HepG2 (cell line): ENCODE results near the gene GNAL. TPM values are rescaled to one million over a fixed set of nuclear protein-coding genes. Genes with fewer than 3 reads are reported as not detected.

Experiments
- ATAC-seq: fragments of 200-7000 bp; cut with Tn5 transposase; 3 replicates; pipeline ENCODE4 v1.9.1; 2020; ENCODE audit warnings: mild to moderate bottlenecking, moderate library complexity
- BruUV-seq: library from RNA; stranded (reverse); fragments of 400-500 nt; replicated peaks from 2 replicates; lab custom pipeline; 2021; lab: Mats Ljungman, UMichigan
- CTCF ChIA-PET: fragments of 300-600 bp; formaldehyde crosslinking; extraction: SDS; loops from one replicate; lab custom pipeline; 2021; ENCODE audit warnings: low total read pairs, inconsistent platforms, low intra/inter-chr PET ratio; lab: Yijun Ruan, JAX
- POLR2A ChIA-PET: fragments of 350-600 bp; sonication (Branson Sonifier 250); formaldehyde crosslinking; loops from one replicate; lab custom pipeline; 2020; ENCODE audit warnings: antibody characterized with exemption, inconsistent platforms; lab: Yijun Ruan, JAX
- DNase-seq: peaks from one replicate; pipeline ENCODE4 v3.0.0-alpha.2; 2015; ENCODE audit warnings: low spot score
- FAIRE-seq: peaks from 3 replicates; lab custom pipeline; 2011; peaks lifted over from hg19 to GRCh38; lab: Jason Lieb, UNC
- H2AFZ ChIP-seq: one replicate; pipeline ENCODE4 v1.6.1; 2011; ENCODE audit warnings: low read length, inconsistent platforms
- H3K27ac ChIP-seq: fragments of 300-600 bp; 3 replicates; pipeline ENCODE4 v1.8.0; 2011; ENCODE audit warnings: mixed run types, mild to moderate bottlenecking, mixed read lengths, low read length, inconsistent platforms; ENCODE audit not compliant: insufficient read depth; ENCODE audit errors: extremely low read length
- H3K27me3 ChIP-seq, 2 experiments: fragments of 200-600 bp in 1 of 2; 2 replicates in 1 of 2; 3 replicates in 1 of 2; pipeline versions ENCODE4 v1.6.0 to v1.8.0; 2011; ENCODE audit warnings: low read length in 2 of 2, mild to moderate bottlenecking in 2 of 2, moderate library complexity in 2 of 2, inconsistent platforms in 1 of 2; ENCODE audit not compliant: insufficient read depth in 2 of 2, control insufficient read depth in 1 of 2
- H3K36me3 ChIP-seq, 2 experiments: fragments of 200-600 bp in 1 of 2; replicated peaks in 1 of 2; 2 replicates in 1 of 2; 3 replicates in 1 of 2; pipeline versions ENCODE4 v1.5.1 to v1.8.0; 2011; ENCODE audit warnings: low read length in 2 of 2, inconsistent platforms in 1 of 2; ENCODE audit not compliant: insufficient read depth in 2 of 2, control insufficient read depth in 1 of 2
- H3K4me1 ChIP-seq: 2 replicates; pipeline ENCODE4 v1.5.1; 2012; ENCODE audit warnings: low read length, inconsistent platforms; ENCODE audit not compliant: insufficient read depth
- H3K4me2 ChIP-seq: 2 replicates; pipeline ENCODE4 v1.6.0; 2011; ENCODE audit warnings: low read depth, low read length, inconsistent platforms
- H3K4me3 ChIP-seq, 3 experiments: fragments of 200-600 bp in 1 of 3; sonication (generic), shearing (Covaris generic) in 1 of 3; replicated peaks in 1 of 3; 2 replicates each; pipeline ENCODE4 v1.5.1; 2011 to 2016; ENCODE audit warnings: low read length in 3 of 3, inconsistent platforms in 2 of 3, low read depth in 2 of 3, mild to moderate bottlenecking in 2 of 3, control low read depth in 1 of 3, mixed read lengths in 1 of 3; ENCODE audit not compliant: insufficient read depth in 1 of 3
- H3K79me2 ChIP-seq: one replicate; pipeline ENCODE4 v1.6.1; 2011; ENCODE audit warnings: low read length, inconsistent platforms; ENCODE audit not compliant: insufficient read depth
- H3K9ac ChIP-seq: 2 replicates; pipeline ENCODE4 v1.6.0; 2011; ENCODE audit warnings: mild to moderate bottlenecking, low read depth, low read length, inconsistent platforms; ENCODE audit not compliant: insufficient read depth
- H3K9me3 ChIP-seq: 2 replicates; pipeline ENCODE4 v1.5.1; 2012; ENCODE audit warnings: mild to moderate bottlenecking, low read length
- H4K20me1 ChIP-seq: 2 replicates; pipeline ENCODE4 v1.6.0; 2011; ENCODE audit warnings: inconsistent platforms, mild to moderate bottlenecking, low read length, moderate library complexity; ENCODE audit not compliant: insufficient read depth
- AHR ChIP-seq: IDR thresholded peaks from 2 replicates; pipeline ENCODE4 v1.6.1; 2018; ENCODE audit warnings: missing genetic modification reagents, missing compliant biosample characterization
- ATF7 ChIP-seq, 2 experiments: fragments of 450-650 bp in 1 of 2; sonication (generic) in 1 of 2; formaldehyde crosslinking in 1 of 2; IDR thresholded peaks; 2 replicates each; pipeline versions ENCODE4 v1.4.0 to v1.6.1; 2016 to 2020; ENCODE audit warnings: antibody characterized with exemption in 1 of 2, mild to moderate bottlenecking in 1 of 2, missing genetic modification reagents in 1 of 2
- MED8 ChIP-seq: sonication (generic); formaldehyde crosslinking; IDR thresholded peaks from 2 replicates; pipeline ENCODE4 v1.8.1; 2023; ENCODE audit warnings: mild to moderate bottlenecking, missing genetic modification reagents; ENCODE audit not compliant: insufficient replicate concordance
- NFKB2 ChIP-seq: sonication (generic); formaldehyde crosslinking; IDR thresholded peaks from 2 replicates; pipeline ENCODE4 v1.4.0; 2020; ENCODE audit warnings: missing genetic modification reagents, borderline replicate concordance
- NONO ChIP-seq, 2 experiments: fragments of 450-650 bp in 1 of 2; sonication (generic) in 1 of 2; formaldehyde crosslinking in 1 of 2; IDR thresholded peaks in 1 of 2; conservative IDR thresholded peaks in 1 of 2; 2 replicates each; pipeline versions ENCODE4 v1.6.1 to v1.8.0; 2017 to 2022; ENCODE audit warnings: mild to moderate bottlenecking in 1 of 2, missing genetic modification reagents in 1 of 2, moderate library complexity in 1 of 2
- NR2C2 ChIP-seq: sonication (generic); formaldehyde crosslinking; IDR thresholded peaks from 2 replicates; pipeline ENCODE4 v1.4.0; 2020; ENCODE audit warnings: missing genetic modification reagents, mild to moderate bottlenecking, moderate library complexity, borderline replicate concordance
- POLR2AphosphoS2 ChIP-seq: IDR thresholded peaks from 2 replicates; pipeline ENCODE4 v1.6.1; 2011; ENCODE audit warnings: low read depth, low read length, improper control_type of control experiment
- PTBP1 ChIP-seq: fragments of 200-400 bp; formaldehyde crosslinking; IDR thresholded peaks from 2 replicates; pipeline ENCODE4 v1.6.1; 2018; ENCODE audit warnings: low read length, low read depth; ENCODE audit not compliant: poor library complexity, severe bottlenecking
- U2AF1 ChIP-seq: fragments of 200-400 bp; formaldehyde crosslinking; optimal IDR thresholded peaks from 2 replicates; pipeline ENCODE3; 2017; ENCODE audit warnings: mild to moderate bottlenecking, low read depth, low read length
- ZNF232 ChIP-seq: sonication (generic); formaldehyde crosslinking; IDR thresholded peaks from 2 replicates; pipeline ENCODE4 v1.4.0; 2020; ENCODE audit warnings: missing genetic modification reagents, borderline replicate concordance
- ZNF296 ChIP-seq: sonication (generic); formaldehyde crosslinking; conservative IDR thresholded peaks from 2 replicates; pipeline ENCODE4 v1.5.0; 2020; ENCODE audit warnings: mild to moderate bottlenecking, missing genetic modification reagents
- ZNF546 ChIP-seq: sonication (generic); formaldehyde crosslinking; conservative IDR thresholded peaks from 2 replicates; pipeline ENCODE4 v1.8.1; 2023; ENCODE audit warnings: mild to moderate bottlenecking, missing genetic modification reagents
- ZNF567 ChIP-seq: sonication (generic); formaldehyde crosslinking; IDR thresholded peaks from 2 replicates; pipeline ENCODE4 v1.8.1; 2023; ENCODE audit warnings: mild to moderate bottlenecking, missing genetic modification reagents, borderline replicate concordance
- ZNF75D ChIP-seq: sonication (generic); formaldehyde crosslinking; IDR thresholded peaks from 2 replicates; pipeline ENCODE4 v1.8.1; 2023; ENCODE audit warnings: missing genetic modification reagents, mild to moderate bottlenecking, borderline replicate concordance
- WGBS: methylation state at CpG from one replicate; pipeline ENCODE4 v1.1.6; 2017; ENCODE audit warnings: low lambda C conversion rate; 5-methylcytosine and 5-hydroxymethylcytosine counted together
- in situ Hi-C: cut with HindIII; loops from 2 replicates; pipeline ENCODE4 v1.10.0; 2017; ENCODE audit warnings: low pct_unique_long_range_greater_than_20kb; ENCODE audit not compliant: extremely low pct_ligation_motif_present
- intact Hi-C: fragments of 100-400 bp; cut with micrococcal nuclease; formaldehyde crosslinking; loops from one replicate; pipeline ENCODE4 v1.10.0; 2022; ENCODE audit not compliant: unreplicated experiment
- polyA plus RNA-seq, 8 experiments: library from polyadenylated mRNA; depleted of rRNA in 3 of 8; stranded (reverse) in 7 of 8; unstranded in 1 of 8; fragments of >200 nt; fragmentation: Illumina TruSeq in 4 of 8; extraction: Trizol in 4 of 8; gene quantifications; 2 replicates each; pipeline versions ENCODE4 v1.2.1 to v1.2.3, GENCODE V29; 2011 to 2016; ENCODE audit warnings: low read depth in 4 of 8, missing spikeins in 1 of 8, mixed read lengths in 1 of 8; ENCODE audit not compliant: insufficient read depth in 1 of 8
- total RNA-seq, 5 experiments: library from RNA; depleted of rRNA; stranded (reverse); fragments of >200 nt; fragmentation: Illumina TruSeq; extraction: Trizol; gene quantifications; 2 replicates each; pipeline ENCODE4 v1.2.3, GENCODE V29; 2016; ENCODE audit warnings: low read depth in 1 of 5
- TF ChIP-seq, protein P1 (sequence below): sonication (generic); formaldehyde crosslinking; IDR thresholded peaks from 2 replicates; pipeline ENCODE4 v1.5.1; 2020; ENCODE audit warnings: missing genetic modification reagents, mild to moderate bottlenecking, borderline replicate concordance
- TF ChIP-seq, protein P2 (sequence below): sonication (generic); formaldehyde crosslinking; IDR thresholded peaks from 2 replicates; pipeline ENCODE4 v1.8.0; 2022; ENCODE audit warnings: missing genetic modification reagents, mild to moderate bottlenecking, inconsistent platforms, borderline replicate concordance
- TF ChIP-seq, protein P3 (sequence below): sonication (generic); formaldehyde crosslinking; IDR thresholded peaks from 2 replicates; pipeline ENCODE4 v1.4.0; 2020; ENCODE audit warnings: mild to moderate bottlenecking, missing genetic modification reagents
- TF ChIP-seq, protein P4 (sequence below): sonication (generic); formaldehyde crosslinking; IDR thresholded peaks from 2 replicates; pipeline ENCODE4 v1.4.0; 2020; ENCODE audit warnings: missing genetic modification reagents

Gene GNAL
- total and polyA plus RNA-seq, 2 of the 13 experiments (the other 11 are each of a cell fraction or from before 2014, with no cell fraction given): 0.87 to 1.4 TPM

DNA sequence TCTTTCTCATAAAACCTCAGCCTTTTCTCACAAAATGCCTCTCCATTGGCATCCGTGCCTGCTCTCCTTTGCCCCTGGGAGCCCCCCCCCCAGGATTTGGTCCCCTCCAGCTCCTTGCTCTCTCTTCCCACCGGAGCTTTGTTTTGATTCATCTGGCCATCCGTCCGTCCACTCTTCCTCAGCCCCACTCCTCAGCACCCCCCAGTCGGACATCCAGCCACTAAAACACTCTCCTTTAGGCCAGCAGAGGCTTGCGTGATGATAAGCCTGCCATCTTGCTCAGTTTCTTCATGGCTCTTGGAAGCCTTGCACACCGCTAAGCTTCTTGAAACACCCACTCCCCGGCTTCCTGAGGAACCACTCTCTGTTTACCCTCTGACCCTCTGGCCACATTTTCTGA is 31.5 kb upstream of the GNAL start:
- CTCF ChIA-PET: no interaction called here
- no peak overlapping the region for H2AFZ ChIP-seq
- 44% methylated on average over 8 of the region's 8 CpGs for WGBS
- no peak overlapping the region for H3K4me2 ChIP-seq
- no peaks in the 10 kb centered on the region for H3K4me1 ChIP-seq
- no peak overlapping the region for H3K27ac ChIP-seq
- H3K9ac ChIP-seq: no peak overlapping the region
- TF ChIP-seq NONO (IDR thresholded peaks at IDR 0.05): no peak
- TF ChIP-seq NONO (CRISPR knock-in tag; conservative IDR thresholded peaks at IDR 0.05): no peak
- no peak for TF ChIP-seq ATF7 (IDR thresholded peaks at IDR 0.05)
- no peak for TF ChIP-seq ATF7 (CRISPR knock-in tag; IDR thresholded peaks at IDR 0.05)
- TF ChIP-seq ZNF546 (CRISPR knock-in tag): no peak
- TF ChIP-seq PTBP1: no peak
- TF ChIP-seq ZNF232 (CRISPR knock-in tag): no peak
- TF ChIP-seq AHR (CRISPR knock-in tag): no peak
- no peak for TF ChIP-seq ZNF567 (CRISPR knock-in tag)
- no peak for TF ChIP-seq ZNF296 (CRISPR knock-in tag)
- no peak for TF ChIP-seq POLR2AphosphoS2
- TF ChIP-seq, protein P1, sequence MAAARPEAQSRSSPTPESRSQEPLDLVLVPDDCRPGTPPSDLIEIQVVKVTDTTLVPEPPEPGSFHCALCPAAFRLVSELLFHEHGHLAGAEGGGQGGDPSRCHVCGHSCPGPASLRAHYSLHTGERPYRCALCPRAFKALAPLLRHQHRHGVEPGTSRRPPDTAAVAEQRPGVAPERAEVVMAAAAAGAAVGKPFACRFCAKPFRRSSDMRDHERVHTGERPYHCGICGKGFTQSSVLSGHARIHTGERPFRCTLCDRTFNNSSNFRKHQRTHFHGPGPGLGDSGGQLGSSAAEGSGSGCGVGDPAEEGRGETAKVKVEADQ (CRISPR knock-in tag): no peak
- TF ChIP-seq ZNF75D (CRISPR knock-in tag): no peak
- TF ChIP-seq NR2C2 (CRISPR knock-in tag): no peak
- TF ChIP-seq, protein P2, sequence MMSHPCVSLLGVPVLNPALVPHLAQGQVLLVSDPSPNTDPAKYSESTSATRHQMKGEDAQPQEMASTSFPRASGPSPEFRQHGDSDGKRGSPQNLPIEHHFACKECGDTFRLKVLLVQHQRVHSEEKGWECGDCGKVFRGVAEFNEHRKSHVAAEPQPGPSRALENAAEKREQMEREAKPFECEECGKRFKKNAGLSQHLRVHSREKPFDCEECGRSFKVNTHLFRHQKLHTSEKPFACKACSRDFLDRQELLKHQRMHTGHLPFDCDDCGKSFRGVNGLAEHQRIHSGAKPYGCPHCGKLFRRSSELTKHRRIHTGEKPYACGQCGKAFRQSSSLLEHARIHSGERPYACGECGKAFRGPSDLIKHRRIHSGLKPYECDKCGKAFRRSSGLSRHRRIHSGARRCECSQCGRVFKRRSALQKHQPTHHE: no peak
- TF ChIP-seq, protein P3, sequence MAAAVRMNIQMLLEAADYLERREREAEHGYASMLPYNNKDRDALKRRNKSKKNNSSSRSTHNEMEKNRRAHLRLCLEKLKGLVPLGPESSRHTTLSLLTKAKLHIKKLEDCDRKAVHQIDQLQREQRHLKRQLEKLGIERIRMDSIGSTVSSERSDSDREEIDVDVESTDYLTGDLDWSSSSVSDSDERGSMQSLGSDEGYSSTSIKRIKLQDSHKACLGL (CRISPR knock-in tag): no peak
- TF ChIP-seq U2AF1: no peak
- no peak for TF ChIP-seq NFKB2 (CRISPR knock-in tag)
- no peak for TF ChIP-seq MED8 (CRISPR knock-in tag)
- TF ChIP-seq, protein P4, sequence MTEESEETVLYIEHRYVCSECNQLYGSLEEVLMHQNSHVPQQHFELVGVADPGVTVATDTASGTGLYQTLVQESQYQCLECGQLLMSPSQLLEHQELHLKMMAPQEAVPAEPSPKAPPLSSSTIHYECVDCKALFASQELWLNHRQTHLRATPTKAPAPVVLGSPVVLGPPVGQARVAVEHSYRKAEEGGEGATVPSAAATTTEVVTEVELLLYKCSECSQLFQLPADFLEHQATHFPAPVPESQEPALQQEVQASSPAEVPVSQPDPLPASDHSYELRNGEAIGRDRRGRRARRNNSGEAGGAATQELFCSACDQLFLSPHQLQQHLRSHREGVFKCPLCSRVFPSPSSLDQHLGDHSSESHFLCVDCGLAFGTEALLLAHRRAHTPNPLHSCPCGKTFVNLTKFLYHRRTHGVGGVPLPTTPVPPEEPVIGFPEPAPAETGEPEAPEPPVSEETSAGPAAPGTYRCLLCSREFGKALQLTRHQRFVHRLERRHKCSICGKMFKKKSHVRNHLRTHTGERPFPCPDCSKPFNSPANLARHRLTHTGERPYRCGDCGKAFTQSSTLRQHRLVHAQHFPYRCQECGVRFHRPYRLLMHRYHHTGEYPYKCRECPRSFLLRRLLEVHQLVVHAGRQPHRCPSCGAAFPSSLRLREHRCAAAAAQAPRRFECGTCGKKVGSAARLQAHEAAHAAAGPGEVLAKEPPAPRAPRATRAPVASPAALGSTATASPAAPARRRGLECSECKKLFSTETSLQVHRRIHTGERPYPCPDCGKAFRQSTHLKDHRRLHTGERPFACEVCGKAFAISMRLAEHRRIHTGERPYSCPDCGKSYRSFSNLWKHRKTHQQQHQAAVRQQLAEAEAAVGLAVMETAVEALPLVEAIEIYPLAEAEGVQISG (CRISPR knock-in tag): no peak
- TF ChIP-seq, all 625 proteins: peak for 0
- Histone ChIP-seq H3K9me3 (no peaks in the 10 kb centered on the region), H4K20me1 (no peaks in the 10 kb centered on the region), H3K36me3 (no peaks in the 10 kb centered on the region), H3K27me3 (peaks cover 6 to 34% of the 10 kb centered on the region in 2 experiments; a peak in 4 of 5 replicates), H3K4me3 (no peak overlapping the region), H3K79me2 (no peaks in the 10 kb centered on the region)
- BruUV-seq: no TSS peak
- intact Hi-C loops: loop anchor here (10.0 kb wide), 1 partner anchor 87 kb away; no protein-coding TSS in a partner anchor
- in situ Hi-C loops: loop anchor here (10.0 kb wide), 2 partner anchors 67 to 387 kb away; no protein-coding TSS in a partner anchor
- no peak for DNase-seq
- POLR2A ChIA-PET: no interaction called here
- no peak for ATAC-seq
- FAIRE-seq: no peak
